ENCODE measurements around the gene RLF. TPM values are rescaled to one million over a fixed set of nuclear protein-coding genes. Genes with fewer than 3 reads are reported as not detected.
A peak's percentile ranks its signal among the peaks of the same experiment; 100 is the strongest.

RLF gene
- total RNA-seq, 1 experiment from 2014 or later: 15.5 TPM

- POLR2A ChIA-PET (ENCODE audit: unreplicated experiment): no interaction called here
- CTCF ChIA-PET: no interaction called here
- H3K27me3 ChIP-seq (ENCODE audit: insufficient read depth, low read depth): no peaks in the 10 kb centered on the region
These were observed 27.9 kb upstream of the RLF start for GRCh38 chr1:40133312-40133665.

DNA sequence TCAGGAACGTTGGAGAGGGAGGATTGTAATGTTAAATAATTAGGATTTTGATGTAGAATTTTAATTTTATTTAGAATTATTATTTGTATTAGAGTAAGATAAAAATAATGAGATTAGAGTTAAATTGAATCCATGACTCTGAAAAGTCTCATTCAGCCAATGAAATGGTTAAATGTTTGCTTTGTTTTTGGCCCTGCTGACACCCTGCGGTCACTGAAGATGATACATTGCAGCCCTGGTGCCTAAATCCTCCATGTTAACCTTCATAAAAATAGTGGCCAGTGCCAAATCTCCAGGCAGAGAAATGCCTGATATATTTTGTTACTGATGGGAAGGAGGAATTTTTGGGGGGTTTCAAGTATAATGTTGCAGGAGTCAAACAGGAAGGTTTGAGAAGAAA, 27.3 kb upstream of the RLF start:
- H3K79me2 ChIP-seq (ENCODE audit: low read depth): no peaks in the 10 kb centered on the region
- DNase-seq: no peak
- intact Hi-C loops (cut with micrococcal nuclease; ENCODE audit: unreplicated experiment): no loop called here
- no peaks in the 10 kb centered on the region for H3K9me2 ChIP-seq (ENCODE audit: insufficient read depth)
- no peak overlapping the region for H3K4me2 ChIP-seq
- H3K27me3 ChIP-seq (ENCODE audit: insufficient read depth, low read depth): no peaks in the 10 kb centered on the region
- CTCF ChIA-PET: no interaction called here
- H3K4me3 ChIP-seq: no peak overlapping the region
- H4K20me1 ChIP-seq (ENCODE audit: insufficient read depth): no peaks in the 10 kb centered on the region
- H3F3A ChIP-seq (ENCODE audit: insufficient read depth, low read depth): peaks cover 25% of the 10 kb centered on the region
- POLR2A ChIA-PET (ENCODE audit: unreplicated experiment): no interaction called here
- peaks cover 18% of the 10 kb centered on the region; the same call in 1 of the 2 replicates for H3K9me3 ChIP-seq (ENCODE audit: insufficient read depth, low read depth)
- H3K4me1 ChIP-seq (replicated peaks; ENCODE audit: insufficient read depth): peaks cover 24% of the 10 kb centered on the region
- BruUV-seq (replicated peaks): no TSS peak
- TF ChIP-seq CTCF (conservative IDR thresholded peaks at IDR 0.05): no peak
- no peak for TF ChIP-seq EZH2 (IDR thresholded peaks at IDR 0.05; ENCODE audit: low read depth)
- H3K27ac ChIP-seq: no peak overlapping the region
- H2AFZ ChIP-seq: no peak overlapping the region
- no peaks in the 10 kb centered on the region for H3K36me3 ChIP-seq (ENCODE audit: low read depth)

More at GRCh38 chr1:40133312-40133665, 27.9 kb upstream of the RLF start:
- Histone ChIP-seq H3K27ac (no peak overlapping the region), H3K79me2 (ENCODE audit: low read depth) (no peaks in the 10 kb centered on the region), H4K20me1 (ENCODE audit: insufficient read depth) (no peaks in the 10 kb centered on the region), H3K4me2 (no peak overlapping the region), H3K9me2 (ENCODE audit: insufficient read depth) (no peaks in the 10 kb centered on the region), H3K9me3 (ENCODE audit: insufficient read depth, low read depth) (peaks cover 14% of the 10 kb centered on the region; the same call in 1 of the 2 replicates), H3F3A (ENCODE audit: insufficient read depth, low read depth) (peaks cover 20% of the 10 kb centered on the region; the same call in 1 of the 2 replicates), H3K4me1 (replicated peaks; ENCODE audit: insufficient read depth) (peaks cover 20% of the 10 kb centered on the region), H2AFZ (no peak overlapping the region), H3K4me3 (no peak overlapping the region), H3K36me3 (ENCODE audit: low read depth) (no peaks in the 10 kb centered on the region)
- BruUV-seq (replicated peaks): no TSS peak
- intact Hi-C loops (cut with micrococcal nuclease; ENCODE audit: unreplicated experiment): no loop called here
- no peak for DNase-seq
- TF ChIP-seq CTCF (conservative IDR thresholded peaks at IDR 0.05) (no peak), EZH2 (IDR thresholded peaks at IDR 0.05; ENCODE audit: low read depth) (no peak)

GRCh38 chr1:40140211-40140973, 20.8 kb upstream of the RLF start:
- Histone ChIP-seq H3K27me3 (ENCODE audit: insufficient read depth, low read depth) (no peaks in the 10 kb centered on the region), H3K36me3 (ENCODE audit: low read depth) (no peaks in the 10 kb centered on the region), H4K20me1 (ENCODE audit: insufficient read depth) (no peaks in the 10 kb centered on the region), H2AFZ (peak overlapping the region; percentile 10; the same call in 1 of the 2 replicates), H3K9me3 (ENCODE audit: insufficient read depth, low read depth) (peaks cover 12% of the 10 kb centered on the region; the same call in 1 of the 2 replicates), H3K4me2 (peak overlapping the region; percentile 72), H3F3A (ENCODE audit: insufficient read depth, low read depth) (peaks cover 46% of the 10 kb centered on the region), H3K4me1 (replicated peaks; ENCODE audit: insufficient read depth) (peaks cover 61% of the 10 kb centered on the region), H3K4me3 (peak overlapping the region; percentile 39), H3K79me2 (ENCODE audit: low read depth) (no peaks in the 10 kb centered on the region), H3K9me2 (ENCODE audit: insufficient read depth) (no peaks in the 10 kb centered on the region), H3K27ac (peak overlapping the region; percentile 89)
- peak; percentile 54 to 100 for DNase-seq
- BruUV-seq (replicated peaks): no TSS peak
- ChIA-PET CTCF (interaction anchor here (0.6 to 1.0 kb wide), 2 partner anchors 14 to 33 kb away, joined by 3 to 7 read pairs; no protein-coding TSS in a partner anchor), POLR2A (ENCODE audit: unreplicated experiment) (interaction anchor here (0.5 to 0.8 kb wide), 7 partner anchors 10 to 392 kb away, joined by 3 to 6 read pairs (median 5); partner anchors contain the start of gene PPT1)
- TF ChIP-seq EZH2 (IDR thresholded peaks at IDR 0.05; ENCODE audit: low read depth): no peak
- TF ChIP-seq CTCF (conservative IDR thresholded peaks at IDR 0.05): no peak
- intact Hi-C loops (cut with micrococcal nuclease; ENCODE audit: unreplicated experiment): loop anchor here (1.0 to 5.0 kb wide), 5 partner anchors 9 to 177 kb away; partner anchors contain the start of genes COL9A2 and PPT1

Data from PC-9 (cell line).